Endothelial cell of umbilical vein (primary cell): ENCODE results near the gene TSPAN14.

ENCODE experiments used
- CTCF ChIP-seq, 2 donors: IDR thresholded peaks; 1 replicate in 1 of 2; 2 replicates in 1 of 2; pipeline ENCODE4 v1.5.1; 2011; ENCODE audit warnings: low read length in 2 of 2, mild to moderate bottlenecking in 2 of 2, moderate library complexity in 2 of 2, control low read depth in 1 of 2, inconsistent platforms in 1 of 2, low read depth in 1 of 2; ENCODE audit not compliant: insufficient read depth in 1 of 2; ENCODE audit errors: extremely low read depth in 1 of 2
- EZH2 ChIP-seq: IDR thresholded peaks from 2 replicates; pipeline ENCODE4 v1.6.1; 2012; ENCODE audit warnings: borderline replicate concordance, low read depth, mild to moderate bottlenecking, moderate library complexity, low read length, inconsistent platforms; ENCODE audit not compliant: severe bottlenecking
- GATA2 ChIP-seq: IDR thresholded peaks from 2 replicates; pipeline ENCODE4 v1.7.0; 2011; ENCODE audit warnings: low read depth, mild to moderate bottlenecking, moderate library complexity, mixed read lengths, low read length; ENCODE audit not compliant: insufficient read length, insufficient read depth
- JUN ChIP-seq: IDR thresholded peaks from 2 replicates; pipeline ENCODE4 v1.6.1; 2011; ENCODE audit warnings: borderline replicate concordance, low read depth; ENCODE audit not compliant: insufficient read length, insufficient read depth
- MAX ChIP-seq: IDR thresholded peaks from 2 replicates; pipeline ENCODE4 v1.6.1; 2011; ENCODE audit not compliant: insufficient read depth, insufficient read length
- MYC ChIP-seq: IDR thresholded peaks from one replicate; pipeline ENCODE4 v1.6.1; 2011; ENCODE audit warnings: mild to moderate bottlenecking, low read depth, low read length
- POLR2A ChIP-seq: IDR thresholded peaks from 2 replicates; pipeline ENCODE4 v1.6.1; 2012; ENCODE audit warnings: low read depth, mild to moderate bottlenecking, control low read depth, low read length
- POLR2AphosphoS5 ChIP-seq: IDR thresholded peaks from 2 replicates; pipeline ENCODE4 v1.6.1; 2012; ENCODE audit warnings: low read depth, mild to moderate bottlenecking, control low read depth, low read length, moderate library complexity; ENCODE audit not compliant: insufficient read depth

GRCh38 chr10:80540618-80540980 is 86.5 kb downstream of the TSPAN14 start:
- TF ChIP-seq EZH2 = no peak
- no peak for TF ChIP-seq CTCF (IDR thresholded peaks at IDR 0.05; ENCODE audit: extremely low read depth in 1 of 2, insufficient read depth in 1 of 2, low read depth in 1 of 2, low read length in 2 of 2)
- no peak for TF ChIP-seq POLR2A
- no peak for TF ChIP-seq JUN
- no peak for TF ChIP-seq MYC
- no peak for TF ChIP-seq GATA2
- TF ChIP-seq POLR2AphosphoS5 = no peak
- no peak for TF ChIP-seq MAX
